Vagina (tissue), 2 donors: ENCODE results near the gene CCDC85C.

Source experiments
- CTCF ChIP-seq, 3 experiments: fragments of 450-650 bp in 2 of 3; fragments of 200-600 bp in 1 of 3; sonication (generic) in 1 of 3; IDR thresholded peaks; one replicate each; pipeline ENCODE4 v1.5.1; 2017 to 2019; ENCODE audit warnings: antibody characterized with exemption in 3 of 3, mild to moderate bottlenecking in 2 of 3, moderate library complexity in 2 of 3
- POLR2A ChIP-seq, 2 donors: fragments of 450-650 bp; IDR thresholded peaks; one replicate each; pipeline ENCODE4 v1.6.1; 2017; ENCODE audit warnings: antibody characterized with exemption in 2 of 2, mild to moderate bottlenecking in 2 of 2, moderate library complexity in 2 of 2

DNA sequence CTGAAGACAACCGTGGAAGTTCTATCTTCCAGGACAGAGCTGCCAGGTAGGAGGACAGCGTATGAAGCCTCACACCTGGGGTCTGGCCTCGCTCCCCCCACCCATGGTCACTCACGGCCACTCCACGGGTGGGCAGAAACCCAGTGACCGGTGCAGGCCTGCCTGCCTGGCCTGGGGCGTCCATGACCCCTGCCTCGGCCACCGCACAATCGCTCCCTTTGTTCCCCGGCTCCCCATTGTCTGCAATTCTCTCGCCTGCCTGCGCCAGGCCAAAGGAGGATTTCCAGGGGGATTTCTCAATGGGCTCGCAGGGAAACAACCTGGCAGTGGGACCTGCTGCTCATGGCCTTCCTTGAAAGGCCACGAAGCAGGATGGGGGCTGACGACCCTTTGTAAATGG is 22.6 kb downstream of the CCDC85C start:
- TF ChIP-seq CTCF (IDR thresholded peaks at IDR 0.05) (no peak), POLR2A (IDR thresholded peaks at IDR 0.05) (no peak)
